CD4-positive, alpha-beta T cell treated with Interleukin-6 at 100 ng/mL for 8 hours (primary cell): Measurements from ENCODE around the gene PERCC1.
"Not testable (repeated sequence)": the region's sequence is repeated elsewhere in the genome, so short reads cannot be mapped to it uniquely, and the experiment has no call there.

Experiments
- DNase-seq: peaks from one replicate; pipeline ENCODE4 v3.0.0-alpha.2; 2020; ENCODE audit warnings: mixed read lengths, low spot score

PERCC1 gene

DNA sequence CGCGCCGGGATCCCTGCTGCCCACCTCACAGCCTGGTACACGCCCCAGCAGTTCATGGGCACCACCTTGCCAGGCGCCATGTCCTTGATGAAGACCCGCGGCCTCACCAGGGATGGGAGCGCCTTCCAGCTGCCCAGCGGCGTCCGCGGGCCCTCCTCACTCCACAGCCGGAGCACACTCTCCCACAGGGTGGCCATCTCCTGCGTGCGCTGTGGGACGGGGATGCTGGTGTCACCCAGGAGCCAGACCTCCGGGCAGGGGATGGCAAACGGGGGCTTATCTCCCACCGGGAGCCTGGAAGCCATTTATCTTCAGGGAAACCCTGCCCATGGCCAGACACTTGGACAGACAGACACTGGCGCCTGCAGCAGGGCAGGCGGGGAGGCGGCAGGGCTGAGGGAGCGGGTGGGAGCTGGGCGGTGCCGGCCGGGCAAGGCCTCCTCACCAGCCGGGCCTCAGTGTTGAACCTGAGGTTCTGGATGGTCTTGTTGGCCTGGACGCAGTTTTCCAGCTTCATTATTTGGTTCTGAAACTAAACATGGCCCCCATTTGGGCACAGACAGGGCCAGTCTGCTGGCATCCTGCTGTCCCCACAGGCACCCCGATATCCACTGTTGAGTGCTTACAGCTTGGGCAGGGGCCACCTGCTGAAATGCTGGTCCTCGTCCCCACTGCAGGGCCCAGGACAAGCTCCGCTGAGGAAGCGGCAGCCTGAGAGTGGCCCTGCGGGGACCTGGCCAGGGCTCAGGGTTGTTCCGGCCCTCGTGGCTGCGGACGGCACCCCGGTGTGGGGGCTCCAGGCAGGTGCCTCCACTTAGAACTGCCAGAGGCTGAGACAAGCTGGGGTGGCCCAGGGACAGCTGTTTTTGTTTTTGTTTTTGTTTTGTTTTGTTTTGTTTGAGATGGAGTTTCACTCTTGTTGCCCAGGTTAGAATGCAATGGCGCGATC, 4.0 kb downstream of the PERCC1 start:
- no peak for DNase-seq

DNA sequence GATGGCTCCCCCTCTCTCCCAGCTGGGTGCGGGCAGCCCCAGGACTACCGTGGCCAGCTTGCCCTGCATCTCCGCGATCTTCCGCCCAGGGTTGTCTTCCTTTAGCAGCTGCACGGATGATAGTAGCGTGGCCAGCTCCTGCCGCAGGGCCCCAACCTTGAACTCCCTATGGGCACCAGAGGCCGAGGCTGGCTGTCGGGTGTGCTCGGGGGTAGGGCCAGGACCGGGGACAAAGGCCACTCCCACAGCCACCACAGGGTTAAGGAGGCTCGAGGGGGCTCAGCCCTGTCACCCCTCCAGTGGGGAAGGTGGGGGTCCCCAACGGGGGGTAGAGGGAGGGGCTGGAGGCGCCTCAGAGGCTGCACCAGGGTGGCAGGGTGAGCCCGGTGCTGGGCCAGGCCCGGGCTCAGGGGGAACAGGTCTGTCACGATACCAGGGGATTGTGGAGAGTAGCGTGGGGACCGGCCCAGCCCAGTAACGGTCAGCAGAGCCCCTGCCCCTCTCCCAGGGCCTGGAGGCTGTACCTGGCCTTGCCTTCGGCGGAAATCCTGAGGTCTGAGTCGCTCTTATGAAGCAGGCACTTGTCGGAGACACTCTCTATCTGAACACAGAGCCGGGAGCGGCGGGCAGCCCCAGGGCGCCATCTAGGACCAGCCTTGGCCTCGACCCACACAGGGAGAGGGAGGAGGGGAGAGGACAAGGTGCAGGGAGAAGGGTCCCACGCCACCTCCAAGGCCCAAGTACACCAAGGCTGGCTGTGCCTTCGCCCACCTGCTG, 5.2 kb downstream of the PERCC1 start:
- DNase-seq: no peak

DNA sequence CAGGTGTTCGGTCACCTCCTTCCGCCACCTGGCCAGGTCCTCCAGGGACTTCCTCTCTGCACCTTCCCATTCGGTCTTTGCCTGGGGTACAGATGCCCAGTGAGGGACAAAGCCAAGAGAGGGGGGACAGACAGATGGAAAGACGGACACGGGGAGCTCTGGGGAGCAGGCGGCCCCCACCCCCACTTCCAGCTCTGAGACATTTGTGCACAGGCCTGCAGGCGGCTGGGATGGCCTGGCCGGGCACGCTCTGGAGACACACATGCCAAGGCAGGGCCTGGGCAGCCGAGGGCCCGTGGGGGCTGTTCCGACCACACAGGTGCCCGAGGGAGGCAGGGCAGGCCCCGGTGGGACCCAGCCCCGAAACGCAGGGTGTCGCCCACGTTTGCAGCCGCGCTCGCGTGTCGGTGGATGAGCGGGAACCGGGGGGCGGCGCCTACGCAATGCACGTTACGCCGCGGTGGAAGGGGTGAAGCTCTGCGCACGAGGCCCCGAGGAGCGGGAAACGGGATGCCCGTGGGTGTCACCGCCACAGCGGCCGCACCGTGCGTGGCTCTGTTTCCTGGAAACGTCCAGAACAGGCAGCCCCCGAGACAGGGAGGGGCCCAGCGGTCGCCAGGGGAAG, 6.0 kb downstream of the PERCC1 start:
- no peak for DNase-seq

DNA sequence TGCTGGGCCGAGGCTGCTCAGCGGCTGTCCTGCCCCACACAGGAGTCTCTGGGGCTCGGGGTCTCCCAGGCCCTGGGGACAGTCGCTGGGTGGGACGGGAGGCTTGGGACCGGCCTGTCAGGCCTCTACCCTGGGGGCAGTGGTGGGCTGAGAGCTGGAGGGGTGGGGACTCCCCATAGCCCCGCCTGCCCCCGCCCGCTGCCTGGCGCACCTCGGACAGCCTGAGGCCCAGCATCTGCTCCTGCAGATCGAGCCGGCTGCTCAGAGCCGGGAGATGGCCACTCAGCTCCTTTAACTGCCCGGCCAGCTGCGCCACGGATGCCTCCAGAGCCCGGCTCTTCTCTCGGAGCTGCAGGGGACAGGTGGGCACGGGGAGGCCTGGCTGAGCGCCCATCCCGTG, 6.7 kb downstream of the PERCC1 start:
- DNase-seq: no peak

DNA sequence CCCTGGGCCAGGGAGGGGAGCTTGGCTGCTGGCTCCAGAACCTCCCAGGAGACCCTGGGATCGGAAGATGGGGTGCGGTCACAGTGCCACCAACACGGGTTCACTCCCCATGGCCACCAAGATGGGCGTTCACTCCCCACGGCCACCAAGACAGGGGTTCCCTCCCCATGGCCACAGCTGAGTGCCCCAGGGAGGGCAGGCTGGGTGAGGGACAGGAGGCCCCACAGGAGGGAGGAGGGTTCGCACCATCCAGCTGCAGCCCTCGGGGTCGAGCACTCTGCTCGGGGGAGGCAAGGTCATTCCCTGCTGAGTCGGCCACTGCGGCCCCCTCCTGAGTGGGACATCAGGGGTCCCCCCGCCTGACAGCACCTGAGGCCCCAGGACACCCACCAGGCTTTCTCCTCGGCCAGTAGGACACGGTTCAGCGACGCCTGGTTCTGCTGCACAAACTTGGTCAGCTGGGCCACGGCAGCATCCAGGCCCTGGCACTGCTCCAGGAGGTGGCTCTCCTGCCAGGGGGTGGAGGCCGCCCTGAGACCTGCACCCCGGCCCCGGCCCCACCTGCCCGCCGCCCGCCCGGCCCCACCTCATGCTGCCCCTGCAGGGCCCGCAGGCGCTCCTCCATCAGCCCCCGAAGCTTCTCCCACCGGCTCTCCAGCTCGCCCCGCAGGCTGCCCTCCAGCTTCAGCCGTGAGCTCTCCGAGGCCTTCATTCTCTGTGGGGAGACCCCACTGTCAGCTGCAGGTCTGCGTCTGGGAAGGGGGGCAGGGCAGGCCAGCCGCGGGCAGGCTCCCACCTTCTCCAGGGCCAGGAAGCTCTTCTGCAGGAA, 7.6 kb downstream of the PERCC1 start:
- DNase-seq: no peak

DNA sequence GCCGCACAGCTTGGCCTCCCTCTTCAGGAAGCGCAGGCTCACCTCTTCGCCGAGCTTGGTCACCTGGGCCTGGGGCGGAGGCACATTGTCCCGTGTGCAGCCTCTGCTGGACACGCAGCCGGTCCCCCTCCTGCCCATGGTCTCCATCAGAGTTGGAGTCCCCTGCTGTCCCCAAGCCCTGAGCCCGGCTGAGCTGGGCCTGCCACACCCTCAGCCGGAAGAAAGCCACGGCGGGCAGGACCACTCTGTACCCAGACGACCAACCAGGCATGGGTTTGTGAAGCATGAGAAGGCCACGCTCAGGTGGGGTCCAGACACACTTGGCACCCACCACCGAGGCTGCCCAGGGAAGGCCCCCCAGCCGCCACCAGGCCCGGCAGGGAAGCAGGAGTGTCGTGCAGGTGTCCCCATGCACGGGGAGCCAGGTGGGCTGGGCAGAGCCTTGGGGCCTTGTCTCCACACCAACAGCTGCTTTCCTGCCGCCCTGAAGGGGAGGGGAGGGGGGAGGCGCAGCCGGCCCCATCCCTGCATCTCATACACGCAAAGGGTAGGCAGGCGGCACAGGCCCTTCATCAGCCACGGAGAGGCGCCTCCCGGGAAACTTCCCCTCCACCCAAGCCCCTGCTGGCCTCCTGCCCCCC, 8.3 kb downstream of the PERCC1 start:
- DNase-seq: no peak

DNA sequence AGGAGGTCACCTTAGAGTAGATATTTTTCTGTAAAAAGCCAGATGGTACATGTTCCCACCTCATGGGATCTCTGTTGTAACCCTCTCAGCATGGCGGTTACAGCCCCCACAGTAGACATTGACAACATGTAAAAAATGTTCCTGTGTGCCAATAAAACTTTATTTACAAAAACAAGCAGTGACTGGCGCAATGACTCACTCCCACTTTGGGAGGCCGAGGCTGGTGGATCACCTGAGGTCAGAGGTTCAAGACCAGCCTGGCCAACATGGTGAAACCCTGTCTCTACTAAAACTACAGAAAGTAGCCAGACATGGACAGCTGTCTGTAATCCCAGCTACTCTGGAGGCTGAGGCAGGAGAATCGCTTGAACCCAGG, 8.8 kb downstream of the PERCC1 start:
- not testable (repeated sequence) for DNase-seq

DNA sequence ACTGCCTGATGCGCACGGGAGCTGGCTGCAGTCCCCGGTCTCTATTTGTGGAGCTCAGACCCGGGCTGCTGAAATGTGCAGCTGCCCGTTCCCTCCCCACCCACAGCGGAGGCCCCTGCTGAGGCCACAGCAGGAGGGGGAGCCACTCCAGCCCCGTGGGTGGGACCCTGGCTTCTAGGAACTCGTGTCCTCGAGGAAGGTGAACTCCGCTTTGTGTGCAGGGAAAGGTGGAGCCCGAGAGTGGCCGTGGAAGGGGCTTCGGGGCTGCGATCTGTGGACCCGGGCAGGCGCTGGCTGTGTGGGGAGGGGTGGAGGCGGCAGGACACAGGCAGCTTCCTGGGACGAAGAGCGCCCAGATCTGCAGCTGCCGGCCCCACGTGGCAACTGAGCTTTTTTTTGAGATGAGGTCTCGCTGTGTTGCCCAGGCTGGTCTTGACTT, 10.5 kb downstream of the PERCC1 start:
- no peak for DNase-seq

DNA sequence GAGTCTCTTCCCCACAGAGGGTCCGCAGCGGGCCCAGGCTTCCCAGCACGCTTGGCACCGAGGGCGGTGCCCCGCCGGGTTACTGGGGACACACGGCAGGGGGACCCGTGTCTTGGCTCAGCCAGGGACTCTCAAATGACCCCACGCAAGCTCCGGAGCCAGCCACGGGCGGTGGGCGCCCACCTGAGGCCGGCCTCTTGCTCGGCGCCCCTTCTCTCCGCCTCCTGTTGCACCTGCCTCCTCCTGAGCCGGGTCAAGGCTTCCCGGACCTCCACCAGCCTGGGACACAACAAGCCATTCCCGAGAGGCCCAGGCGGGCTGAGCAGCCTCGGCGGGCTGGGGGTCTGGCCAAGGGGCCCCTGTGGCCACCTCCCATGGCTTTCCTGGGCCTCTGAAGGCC, 11.8 kb downstream of the PERCC1 start:
- DNase-seq: no peak

DNA sequence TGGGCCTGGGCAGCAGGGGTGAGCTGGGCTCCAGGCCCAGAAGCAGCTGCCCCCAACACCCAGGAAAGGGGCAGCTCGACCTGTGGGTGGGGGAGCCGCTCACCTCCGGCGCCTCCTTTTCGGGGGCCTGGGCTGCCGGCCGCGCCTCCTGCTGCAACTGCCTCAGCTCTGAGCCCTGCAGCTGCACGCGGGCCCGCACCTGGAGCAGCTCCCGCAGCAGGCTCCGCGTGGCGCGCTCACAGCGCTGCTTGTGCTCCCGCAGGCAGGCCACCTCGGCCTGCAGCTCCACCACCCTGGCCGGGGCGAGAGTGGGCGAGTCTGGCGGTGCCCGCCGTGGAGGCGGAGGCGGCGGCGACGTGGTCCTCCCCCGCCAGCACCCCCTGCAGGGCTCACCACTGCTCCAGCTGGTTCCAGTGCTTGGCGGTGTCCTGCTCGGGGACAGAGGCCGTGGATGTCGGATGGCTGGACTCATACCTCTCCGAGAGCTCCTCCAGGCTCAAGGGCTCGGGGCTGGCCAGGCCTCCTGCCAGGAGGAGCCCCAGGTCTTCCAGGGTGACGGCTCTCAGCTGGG, 12.6 kb downstream of the PERCC1 start:
- no peak for DNase-seq

DNA sequence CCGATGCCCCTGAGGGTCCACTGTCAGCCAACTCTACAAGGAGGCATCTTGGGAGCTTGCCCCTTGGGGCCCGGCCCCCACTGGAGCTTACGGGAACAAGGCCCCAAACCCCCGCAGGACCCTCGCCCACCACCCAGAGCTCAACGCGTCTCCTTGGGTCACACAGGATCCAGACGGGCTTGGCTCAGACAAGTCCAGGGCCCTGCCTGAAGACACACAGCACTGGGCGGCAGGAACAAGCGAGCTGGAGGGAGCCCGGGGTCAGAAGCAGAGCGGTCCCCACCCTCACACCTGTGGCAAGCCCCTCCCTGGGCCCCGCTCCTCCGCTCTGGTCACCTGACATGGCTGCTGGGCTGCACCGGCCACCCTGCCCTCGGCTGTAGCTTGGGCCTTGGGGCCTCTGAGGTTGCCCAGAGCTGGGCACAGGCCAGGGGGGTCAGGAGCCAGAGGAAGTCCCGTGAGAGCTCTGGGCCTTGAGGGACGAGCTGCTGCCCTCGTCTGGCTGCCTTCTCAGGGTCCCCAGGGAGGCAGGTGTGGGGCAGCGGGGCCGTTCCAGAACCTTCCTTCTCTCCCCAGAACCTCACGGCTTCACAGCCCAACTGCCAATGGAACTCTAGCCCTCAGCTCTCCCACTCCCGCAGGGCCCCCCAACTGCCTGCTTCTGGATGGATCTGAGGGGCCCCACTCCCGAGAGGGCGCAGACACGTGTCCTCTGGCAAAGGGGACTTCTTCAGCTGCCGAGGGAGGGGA, 13.3 kb downstream of the PERCC1 start, which contains the start of gene CCDC154:
TSS of gene CCDC154 (minus strand) at position 577 of the 750 bp plus-strand sequence. CDS start at position 343, 234 bp downstream.
- DNase-seq: no peak

DNA sequence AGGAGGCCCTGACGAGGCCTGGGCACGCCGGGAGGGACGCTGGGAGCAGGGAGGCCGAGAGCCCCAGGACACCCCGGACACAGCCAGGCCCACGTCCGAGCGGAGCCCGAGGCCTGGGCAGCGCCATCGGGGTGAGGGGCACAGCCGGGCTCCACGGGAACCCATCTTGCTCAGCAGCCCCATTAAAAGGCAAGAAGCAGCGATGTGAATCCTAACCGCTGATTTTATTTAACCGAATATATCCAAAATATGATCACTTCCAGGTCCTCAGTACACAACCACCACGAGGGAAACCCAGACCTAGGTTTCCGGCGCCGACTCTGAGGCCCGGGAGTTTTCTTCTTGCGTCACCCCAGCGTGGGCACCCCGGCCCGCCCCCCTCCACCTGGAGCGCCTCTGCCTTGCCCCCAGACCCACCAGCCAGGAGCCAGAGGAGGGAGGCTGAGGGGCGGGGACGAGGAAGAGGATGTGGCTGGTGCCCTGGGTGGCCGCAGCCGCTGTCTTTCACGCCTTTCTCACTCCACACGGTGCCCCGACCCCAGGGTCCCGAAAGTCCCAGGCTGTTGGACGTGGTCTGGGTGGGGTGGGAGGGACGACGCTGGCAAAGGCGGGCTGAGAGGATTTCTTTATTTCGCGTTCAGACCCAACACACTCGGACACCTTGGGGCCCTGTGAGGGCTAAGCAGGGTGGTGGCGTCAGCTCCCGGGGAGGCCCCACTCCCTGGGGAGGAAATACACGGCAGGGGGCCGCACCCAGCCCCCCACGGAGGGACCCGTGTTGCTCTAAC, 14.0 kb downstream of the PERCC1 start:
- no peak for DNase-seq

DNA sequence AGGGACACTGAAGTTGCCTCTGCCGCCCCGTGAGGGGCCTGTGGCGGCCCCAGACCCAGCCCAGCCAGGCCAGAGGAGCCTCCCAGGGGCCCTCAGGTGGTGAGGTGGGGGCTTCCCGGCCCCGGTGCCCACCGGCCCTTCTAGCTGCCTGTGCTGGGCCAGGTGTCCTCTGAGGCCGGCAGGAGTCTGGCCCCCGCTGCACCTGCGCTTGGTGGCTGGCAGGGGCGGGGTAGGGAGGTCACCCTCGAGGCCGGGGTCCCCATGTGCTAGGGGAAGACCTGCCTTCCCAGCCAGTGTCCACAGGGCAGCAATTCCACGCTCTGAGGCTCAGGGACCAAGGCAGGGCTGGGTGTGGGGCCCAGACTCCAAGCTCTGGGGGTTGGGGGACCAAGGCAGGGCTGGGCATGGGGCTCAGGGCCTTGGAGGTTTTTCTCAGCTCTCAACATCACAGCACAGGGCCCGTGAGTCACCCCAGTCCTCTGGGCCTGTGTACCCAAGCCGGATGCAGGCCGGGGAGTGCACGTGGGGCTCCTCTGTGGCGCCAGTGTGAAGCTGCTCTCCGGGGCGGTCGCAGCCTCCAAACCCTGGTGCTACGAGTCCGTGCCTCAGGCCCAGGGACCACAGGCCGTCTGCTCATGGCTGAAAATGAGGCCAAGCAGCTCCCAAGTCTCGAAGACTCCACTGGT, 14.8 kb downstream of the PERCC1 start:
- no peak for DNase-seq

DNA sequence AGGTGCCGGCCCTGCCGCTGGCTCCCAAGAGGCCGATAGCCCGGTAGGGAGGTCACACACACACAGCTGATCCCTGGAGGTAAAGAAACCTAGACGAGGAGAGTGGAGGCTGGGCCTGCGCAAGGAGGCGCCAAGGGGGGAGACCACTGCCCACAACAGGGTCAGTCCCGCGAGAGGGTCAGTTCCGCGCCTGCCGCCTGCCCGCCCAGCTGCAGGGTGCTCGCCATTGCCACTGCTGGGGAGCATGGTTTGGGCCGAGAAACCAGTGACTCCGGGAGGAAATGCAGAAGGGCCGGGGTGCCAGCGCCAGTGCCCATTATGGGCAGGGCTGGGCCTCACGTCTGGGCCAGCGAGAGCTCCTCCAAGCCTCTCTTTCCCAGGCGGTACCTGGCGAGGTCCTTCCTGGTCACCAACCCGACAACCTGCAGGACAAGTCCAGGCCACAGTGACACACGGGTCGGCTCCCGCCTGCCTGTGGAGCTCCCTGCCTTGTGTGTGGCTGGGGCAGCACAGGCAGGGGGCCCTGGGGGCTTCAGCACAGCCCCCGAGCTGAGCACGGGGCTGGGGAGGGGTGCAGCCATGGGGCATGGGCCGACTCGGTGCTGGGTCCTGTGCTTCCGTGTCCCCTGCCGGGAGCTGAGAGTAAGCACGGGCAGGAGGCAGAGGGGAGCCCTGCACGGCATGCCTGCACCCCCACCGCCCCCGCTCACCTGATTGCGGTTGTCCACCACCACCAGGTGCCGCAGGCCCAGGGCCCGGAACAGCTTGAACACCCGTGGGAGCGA, 15.6 kb downstream of the PERCC1 start:
- DNase-seq: no peak

DNA sequence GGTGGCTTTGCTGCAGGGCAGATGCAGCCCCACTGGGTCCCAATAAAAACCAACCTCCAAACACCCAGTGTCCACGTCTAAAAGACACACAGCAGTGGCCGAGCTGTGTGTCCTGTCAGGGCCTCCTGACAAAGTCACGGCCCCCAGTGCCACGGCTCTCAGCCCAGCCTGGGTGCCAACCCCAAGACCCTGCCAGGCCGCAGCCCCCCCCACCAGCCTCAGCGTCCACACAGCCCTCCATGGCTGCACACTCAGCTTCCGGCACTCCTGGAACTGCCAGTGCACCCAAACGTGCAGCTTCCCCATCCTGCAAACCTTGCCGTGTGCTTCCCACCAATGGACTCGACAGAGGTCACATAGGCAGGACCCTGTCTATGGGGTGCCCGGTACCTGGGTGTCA, 17.1 kb downstream of the PERCC1 start:
- DNase-seq: no peak

DNA sequence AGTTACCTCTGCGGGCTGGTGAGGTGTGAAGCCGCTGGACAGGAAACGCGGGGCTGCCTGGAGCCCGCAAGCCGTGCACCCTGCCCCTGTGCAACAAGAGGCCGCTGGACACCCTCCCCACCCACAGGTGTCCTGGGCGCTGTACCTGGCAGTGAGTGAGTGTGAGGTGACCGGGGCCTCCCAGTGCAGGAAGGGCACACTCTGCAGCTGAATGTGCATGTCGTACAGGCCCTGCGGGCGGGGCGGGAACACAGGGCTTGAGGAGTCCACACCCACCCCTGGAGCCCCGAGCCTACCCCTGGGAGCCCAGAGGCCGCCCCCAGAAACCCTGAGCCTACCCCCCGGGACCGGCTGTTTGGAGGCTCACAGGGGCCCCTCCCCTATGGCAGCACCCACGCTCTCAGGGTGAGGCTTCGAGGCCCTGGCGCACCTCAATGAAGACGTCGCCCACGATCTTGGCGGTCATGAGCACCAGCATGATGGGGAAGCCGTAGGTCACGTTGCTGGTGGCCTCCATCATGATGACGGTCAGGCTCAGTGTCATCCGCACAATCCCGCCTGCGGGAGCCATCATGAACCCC, 17.7 kb downstream of the PERCC1 start:
- DNase-seq: no peak

DNA sequence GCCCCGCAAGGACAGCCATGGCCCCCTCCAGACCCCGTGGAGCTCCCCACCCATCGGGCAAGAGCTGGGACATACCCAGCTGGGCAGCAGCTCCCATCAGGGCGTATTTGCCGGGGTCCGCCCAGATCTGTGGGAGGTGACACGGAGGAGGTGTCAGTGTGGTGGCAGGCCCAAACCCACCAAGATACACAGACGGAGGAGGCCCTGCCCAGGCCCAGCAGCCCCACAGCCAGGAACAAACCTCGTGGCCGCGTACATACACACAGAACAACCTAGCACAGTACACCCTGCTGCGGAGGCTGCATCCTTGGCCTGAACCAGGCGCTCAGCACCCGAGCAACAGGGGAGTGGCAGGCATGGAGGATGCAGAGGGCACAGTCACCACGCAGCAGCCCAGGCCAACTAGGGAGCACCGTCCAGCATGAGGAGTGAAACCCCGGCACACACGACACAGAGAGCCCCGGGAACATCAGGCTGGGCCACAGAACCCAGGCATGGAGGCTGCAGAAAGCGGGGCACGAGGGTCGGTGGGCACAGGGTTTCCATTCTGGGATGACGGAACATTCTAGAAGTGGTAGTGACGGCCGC, 18.4 kb downstream of the PERCC1 start:
- no peak for DNase-seq
